Measurements from ENCODE around the gene NPSR1. TPM values are rescaled to one million over a fixed set of nuclear protein-coding genes. Genes with fewer than 3 reads are reported as not detected.

Gene NPSR1
- total RNA-seq, 3 donors from 2014 or later (not counting 1 experiment from before 2014, with no cell fraction given) = not detected

GRCh38 chr7:34761627-34762026 lies 103.6 kb downstream of the NPSR1 start:
- H3K27me3 Mint-ChIP-seq (ENCODE audit: low read depth in 2 of 2) = peaks cover 5 to 7% of the 10 kb centered on the region in 2 donors
- Histone ChIP-seq H3K36me3 (ENCODE audit: control insufficient read depth, insufficient read depth, low read length) (no peaks in the 10 kb centered on the region), H3K9me3 (ENCODE audit: control insufficient read depth, insufficient read depth, low read length) (no peaks in the 10 kb centered on the region), H3K4me1 (ENCODE audit: control insufficient read depth, insufficient read depth, low read length) (no peaks in the 10 kb centered on the region), H3K4me3 (ENCODE audit: low read length) (no peak overlapping the region), H3K27me3 (ENCODE audit: control insufficient read depth, insufficient read depth, low read length) (peaks cover 3% of the 10 kb centered on the region), H3K27ac (ENCODE audit: low read length) (no peak overlapping the region)
- H3K4me3 Mint-ChIP-seq = no peak overlapping the region
- no peak for TF ChIP-seq CTCF (IDR thresholded peaks at IDR 0.05)
- no peaks in the 10 kb centered on the region for H3K4me1 Mint-ChIP-seq
- H3K36me3 Mint-ChIP-seq = no peaks in the 10 kb centered on the region
- ATAC-seq (no peak), DNase-seq (no peak)
- no peaks in the 10 kb centered on the region for H3K9me3 Mint-ChIP-seq
- intact Hi-C loops (cut with micrococcal nuclease) = no loop called here
- H3K27ac Mint-ChIP-seq = no peak overlapping the region

GRCh38 chr7:34762764-34763163 lies 104.7 kb downstream of the NPSR1 start:
- Histone ChIP-seq H3K9me3 (ENCODE audit: control insufficient read depth, insufficient read depth, low read length) (no peaks in the 10 kb centered on the region), H3K36me3 (ENCODE audit: control insufficient read depth, insufficient read depth, low read length) (no peaks in the 10 kb centered on the region), H3K4me3 (ENCODE audit: low read length) (no peak overlapping the region), H3K27me3 (ENCODE audit: control insufficient read depth, insufficient read depth, low read length) (peaks cover 5% of the 10 kb centered on the region), H3K4me1 (ENCODE audit: control insufficient read depth, insufficient read depth, low read length) (no peaks in the 10 kb centered on the region), H3K27ac (ENCODE audit: low read length) (no peak overlapping the region)
- ATAC-seq = no peak
- no peak for TF ChIP-seq CTCF (IDR thresholded peaks at IDR 0.05)
- WGBS (ENCODE audit: insufficient coverage) = 75% methylated on average over 2 of the region's 2 CpGs
- no peak overlapping the region for H3K4me3 Mint-ChIP-seq
- H3K4me1 Mint-ChIP-seq = no peaks in the 10 kb centered on the region
- intact Hi-C loops (cut with micrococcal nuclease) = no loop called here
- no peak for DNase-seq
- H3K9me3 Mint-ChIP-seq = no peaks in the 10 kb centered on the region
- no peak overlapping the region for H3K27ac Mint-ChIP-seq
- peaks cover 6 to 10% of the 10 kb centered on the region in 2 donors for H3K27me3 Mint-ChIP-seq (ENCODE audit: low read depth in 2 of 2)
- no peaks in the 10 kb centered on the region for H3K36me3 Mint-ChIP-seq

GRCh38 chr7:34772296-34772938 lies 114.4 kb downstream of the NPSR1 start:
- H3K27me3 Mint-ChIP-seq (ENCODE audit: low read depth in 2 of 2) = peaks cover 8% of the 10 kb centered on the region in 2 donors
- H3K9me3 Mint-ChIP-seq = peaks cover 4% of the 10 kb centered on the region in 2 donors
- H3K27ac Mint-ChIP-seq = no peak overlapping the region
- no peaks in the 10 kb centered on the region for H3K36me3 ChIP-seq (ENCODE audit: control insufficient read depth, insufficient read depth, low read length)
- no peak overlapping the region for H3K27ac ChIP-seq (ENCODE audit: low read length)
- H3K4me1 Mint-ChIP-seq = no peaks in the 10 kb centered on the region
- intact Hi-C loops (cut with micrococcal nuclease) = no loop called here
- no peaks in the 10 kb centered on the region for H3K4me1 ChIP-seq (ENCODE audit: control insufficient read depth, insufficient read depth, low read length)
- H3K36me3 Mint-ChIP-seq = no peaks in the 10 kb centered on the region
- DNase-seq (no peak), ATAC-seq (no peak)
- no peaks in the 10 kb centered on the region for H3K27me3 ChIP-seq (ENCODE audit: control insufficient read depth, insufficient read depth, low read length)
- TF ChIP-seq CTCF (IDR thresholded peaks at IDR 0.05) = no peak
- no peak overlapping the region for H3K4me3 Mint-ChIP-seq
- H3K9me3 ChIP-seq (ENCODE audit: control insufficient read depth, insufficient read depth, low read length) = no peaks in the 10 kb centered on the region
- H3K4me3 ChIP-seq (ENCODE audit: low read length) = no peak overlapping the region

GRCh38 chr7:34776748-34777358 lies 118.8 kb downstream of the NPSR1 start:
- 73% methylated on average over 1 of the region's 1 CpG for WGBS (ENCODE audit: insufficient coverage)
- Mint-ChIP-seq H3K36me3 (no peaks in the 10 kb centered on the region), H3K4me3 (no peak overlapping the region), H3K9me3 (peaks cover 4% of the 10 kb centered on the region in 2 donors), H3K27ac (no peak overlapping the region), H3K27me3 (ENCODE audit: low read depth in 2 of 2) (peaks cover 0 to 3% of the 10 kb centered on the region in 2 donors), H3K4me1 (no peaks in the 10 kb centered on the region)
- H3K27ac ChIP-seq (ENCODE audit: low read length) = no peak overlapping the region
- intact Hi-C loops (cut with micrococcal nuclease) = no loop called here
- H3K36me3 ChIP-seq (ENCODE audit: control insufficient read depth, insufficient read depth, low read length) = no peaks in the 10 kb centered on the region
- no peak for TF ChIP-seq CTCF (IDR thresholded peaks at IDR 0.05)
- H3K27me3 ChIP-seq (ENCODE audit: control insufficient read depth, insufficient read depth, low read length) = no peaks in the 10 kb centered on the region
- no peak overlapping the region for H3K4me3 ChIP-seq (ENCODE audit: low read length)
- H3K4me1 ChIP-seq (ENCODE audit: control insufficient read depth, insufficient read depth, low read length) = no peaks in the 10 kb centered on the region
- ATAC-seq (no peak), DNase-seq (no peak)
- no peaks in the 10 kb centered on the region for H3K9me3 ChIP-seq (ENCODE audit: control insufficient read depth, insufficient read depth, low read length)
